Tibial artery (tissue), 4 donors: Measurements from ENCODE around the gene CCDC148.

ENCODE experiments used
- DNase-seq, 2 donors: peaks; one replicate each; pipeline ENCODE4 v3.0.0-alpha.2; 2019
- H3K27ac ChIP-seq, 2 donors: fragments of 200-600 bp; sonication (generic) in 1 of 2; 1 replicate in 1 of 2; 2 replicates in 1 of 2; pipeline ENCODE4 v1.5.1; 2018 to 2019; ENCODE audit warnings: mild to moderate bottlenecking in 1 of 2
- H3K27me3 ChIP-seq, 2 donors: fragments of 200-600 bp; sonication (generic) in 1 of 2; one replicate each; pipeline versions ENCODE4 v1.5.1 to v1.6.0; 2016 to 2019
- H3K36me3 ChIP-seq, 3 donors: fragments of 200-600 bp; sonication (generic) in 2 of 3; one replicate each; pipeline ENCODE4 v1.5.1; 2016 to 2019; ENCODE audit warnings: mild to moderate bottlenecking in 2 of 3
- H3K4me1 ChIP-seq, 4 donors: fragments of 200-600 bp; sonication (generic) in 2 of 4; 1 replicate in 3 of 4; 2 replicates in 1 of 4; pipeline ENCODE4 v1.5.1; 2016 to 2019
- H3K4me3 ChIP-seq, 2 donors: fragments of 200-600 bp; sonication (generic) in 1 of 2; 1 replicate in 1 of 2; 2 replicates in 1 of 2; pipeline ENCODE4 v1.5.1; 2018 to 2019; ENCODE audit warnings: mild to moderate bottlenecking in 2 of 2
- H3K9me3 ChIP-seq, 3 donors: fragments of 200-600 bp; sonication (generic) in 1 of 3; one replicate each; pipeline ENCODE4 v1.5.1; 2016 to 2019
- CTCF ChIP-seq, 2 experiments: fragments of 200-600 bp in 1 of 2; fragments of 450-650 bp in 1 of 2; IDR thresholded peaks; one replicate each; pipeline ENCODE4 v1.5.1; 2017 to 2019; ENCODE audit warnings: antibody characterized with exemption in 2 of 2, mild to moderate bottlenecking in 1 of 2, moderate library complexity in 1 of 2
- intact Hi-C: fragments of 100-400 bp; cut with DNase I; formaldehyde crosslinking; loops from one replicate; pipeline ENCODE4 v1.15.0; 2023; ENCODE audit warnings: low total_unique reads

The CCDC148 gene

GRCh38 chr2:158191076-158191895 is 265.3 kb downstream of the CCDC148 start:
- Histone ChIP-seq H3K4me1 (peaks cover 0 to 22% (median 8%) of the 10 kb centered on the region in 4 donors), H3K27me3 (no peaks in the 10 kb centered on the region), H3K4me3 (peak overlapping the region; percentile 17 to 19), H3K36me3 (no peaks in the 10 kb centered on the region), H3K9me3 (no peaks in the 10 kb centered on the region), H3K27ac (no peak overlapping the region)
- TF ChIP-seq CTCF (IDR thresholded peaks at IDR 0.05): no peak
- DNase-seq: no peak
- intact Hi-C loops: no loop called here

GRCh38 chr2:158189526-158189925 is 267.0 kb downstream of the CCDC148 start:
- Histone ChIP-seq H3K27me3 (no peaks in the 10 kb centered on the region), H3K9me3 (no peaks in the 10 kb centered on the region), H3K4me3 (no peak overlapping the region), H3K27ac (no peak overlapping the region), H3K4me1 (peaks cover 0 to 22% (median 8%) of the 10 kb centered on the region in 4 donors), H3K36me3 (no peaks in the 10 kb centered on the region)
- intact Hi-C loops: no loop called here
- no peak for TF ChIP-seq CTCF (IDR thresholded peaks at IDR 0.05)
- no peak for DNase-seq

- Histone ChIP-seq H3K27me3 (no peaks in the 10 kb centered on the region), H3K36me3 (no peaks in the 10 kb centered on the region), H3K27ac (no peak overlapping the region), H3K9me3 (no peaks in the 10 kb centered on the region), H3K4me1 (peaks cover 0 to 22% (median 8%) of the 10 kb centered on the region in 4 donors), H3K4me3 (no peak overlapping the region)
- intact Hi-C loops: no loop called here
- DNase-seq: no peak
- TF ChIP-seq CTCF (IDR thresholded peaks at IDR 0.05): no peak
Measured at GRCh38 chr2:158187908-158188307, 268.6 kb downstream of the CCDC148 start.

GRCh38 chr2:158184556-158185343 is 271.8 kb downstream of the CCDC148 start:
- intact Hi-C loops: no loop called here
- Histone ChIP-seq H3K4me3 (no peak overlapping the region), H3K27ac (no peak overlapping the region), H3K4me1 (no peaks in the 10 kb centered on the region), H3K9me3 (no peaks in the 10 kb centered on the region), H3K27me3 (peaks cover 0 to 1% of the 10 kb centered on the region in 2 donors), H3K36me3 (no peaks in the 10 kb centered on the region)
- no peak for DNase-seq
- no peak for TF ChIP-seq CTCF (IDR thresholded peaks at IDR 0.05)

GRCh38 chr2:158184001-158184400 is 272.6 kb downstream of the CCDC148 start:
- no peaks in the 10 kb centered on the region for H3K9me3 ChIP-seq
- H3K27me3 ChIP-seq: peaks cover 0 to 3% of the 10 kb centered on the region in 2 donors
- no peak overlapping the region for H3K4me3 ChIP-seq
- intact Hi-C loops: no loop called here
- no peaks in the 10 kb centered on the region for H3K36me3 ChIP-seq
- TF ChIP-seq CTCF (IDR thresholded peaks at IDR 0.05): no peak
- H3K4me1 ChIP-seq: no peaks in the 10 kb centered on the region
- H3K27ac ChIP-seq: no peak overlapping the region
- DNase-seq: no peak
